ENCODE results near the gene CAPS2.

DNA sequence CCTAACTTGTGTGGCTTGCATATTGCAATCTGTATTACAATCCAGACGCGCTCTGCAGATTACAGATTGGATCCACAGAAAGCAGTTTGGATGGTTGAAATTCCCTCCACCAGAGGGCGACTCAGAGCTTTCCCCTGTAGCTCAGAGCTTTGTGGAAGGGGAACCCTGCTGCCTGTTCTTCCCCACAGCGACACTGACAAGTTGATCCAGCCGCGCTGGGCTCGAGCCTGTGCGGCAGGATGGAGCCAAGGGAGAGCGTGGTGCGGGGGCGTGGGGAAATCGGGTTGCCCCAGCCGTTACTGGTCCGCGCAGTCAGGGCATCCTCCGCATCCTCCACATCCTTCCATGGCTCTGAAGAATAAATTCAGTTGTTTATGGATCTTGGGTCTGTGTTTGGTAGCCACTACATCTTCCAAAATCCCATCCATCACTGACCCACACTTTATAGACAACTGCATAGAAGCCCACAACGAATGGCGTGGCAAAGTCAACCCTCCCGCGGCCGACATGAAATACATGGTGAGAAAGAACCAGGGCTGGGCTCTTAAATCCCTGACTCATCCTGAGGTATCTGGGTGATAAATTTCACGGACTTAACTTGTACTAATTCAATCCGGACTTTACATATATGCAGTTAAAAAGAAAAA, 4.4 kb upstream of the CAPS2 start, which contains the start of gene GLIPR1L1:
- TF ChIP-seq CTCF (IDR thresholded peaks at IDR 0.05) (peak; percentile 87 to 94 (median 92)), POLR2A (IDR thresholded peaks at IDR 0.05) (no peak)
